ENCODE measurements around the gene HIF1AN.
"Not testable (repeated sequence)": the region's sequence is repeated elsewhere in the genome, so short reads cannot be mapped to it uniquely, and the experiment has no call there.

HIF1AN gene

GRCh38 chr10:100567826-100568225 lies 32.1 kb downstream of the HIF1AN start:
- DNase-seq = no peak

GRCh38 chr10:100568912-100569311 lies 33.2 kb downstream of the HIF1AN start:
- DNase-seq = no peak

GRCh38 chr10:100569687-100570481 lies 34.1 kb downstream of the HIF1AN start:
- DNase-seq = no peak

GRCh38 chr10:100570506-100570905 lies 34.8 kb downstream of the HIF1AN start:
- DNase-seq = no peak

- no peak for DNase-seq
Observed at GRCh38 chr10:100571084-100571856, 35.5 kb downstream of the HIF1AN start.

GRCh38 chr10:100575146-100575545 lies 39.4 kb downstream of the HIF1AN start:
- DNase-seq = not testable (repeated sequence)

- no peak for DNase-seq
Observed at GRCh38 chr10:100575585-100576281, 40.0 kb downstream of the HIF1AN start.

GRCh38 chr10:100576282-100576635 lies 40.5 kb downstream of the HIF1AN start:
- DNase-seq = no peak

- DNase-seq = no peak
Observed at GRCh38 chr10:100579261-100580090, 43.7 kb downstream of the HIF1AN start.

GRCh38 chr10:100586959-100587358 lies 51.2 kb downstream of the HIF1AN start:
- DNase-seq = no peak

GRCh38 chr10:100598166-100598565 lies 62.4 kb downstream of the HIF1AN start:
- no peak for DNase-seq

GRCh38 chr10:100600218-100600617 lies 64.5 kb downstream of the HIF1AN start:
- DNase-seq = no peak

- DNase-seq = no peak
Observed at GRCh38 chr10:100607439-100607838, 71.7 kb downstream of the HIF1AN start.
